Measurements from ENCODE around the gene SETD1B.

DNA sequence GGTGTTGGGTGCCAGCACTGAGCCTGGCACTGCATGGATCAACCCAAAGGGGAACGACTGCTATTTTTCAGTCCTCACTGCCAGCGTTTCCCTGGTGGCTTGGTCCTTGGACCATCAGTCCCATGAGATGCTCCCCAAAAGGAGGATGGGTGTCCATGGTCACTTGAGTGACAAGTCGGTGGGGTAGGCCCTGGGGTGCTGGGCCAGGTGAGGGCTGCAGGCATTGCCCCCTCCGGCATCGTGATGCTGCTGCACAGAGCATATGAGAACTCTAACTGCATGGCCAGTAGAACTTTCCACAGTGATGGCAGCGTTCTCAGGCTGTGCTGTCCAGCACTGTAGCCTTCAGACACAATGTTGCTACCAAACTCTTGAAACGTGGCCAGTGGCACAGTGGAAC is 16.2 kb downstream of the SETD1B start:
- TF ChIP-seq, protein P1, sequence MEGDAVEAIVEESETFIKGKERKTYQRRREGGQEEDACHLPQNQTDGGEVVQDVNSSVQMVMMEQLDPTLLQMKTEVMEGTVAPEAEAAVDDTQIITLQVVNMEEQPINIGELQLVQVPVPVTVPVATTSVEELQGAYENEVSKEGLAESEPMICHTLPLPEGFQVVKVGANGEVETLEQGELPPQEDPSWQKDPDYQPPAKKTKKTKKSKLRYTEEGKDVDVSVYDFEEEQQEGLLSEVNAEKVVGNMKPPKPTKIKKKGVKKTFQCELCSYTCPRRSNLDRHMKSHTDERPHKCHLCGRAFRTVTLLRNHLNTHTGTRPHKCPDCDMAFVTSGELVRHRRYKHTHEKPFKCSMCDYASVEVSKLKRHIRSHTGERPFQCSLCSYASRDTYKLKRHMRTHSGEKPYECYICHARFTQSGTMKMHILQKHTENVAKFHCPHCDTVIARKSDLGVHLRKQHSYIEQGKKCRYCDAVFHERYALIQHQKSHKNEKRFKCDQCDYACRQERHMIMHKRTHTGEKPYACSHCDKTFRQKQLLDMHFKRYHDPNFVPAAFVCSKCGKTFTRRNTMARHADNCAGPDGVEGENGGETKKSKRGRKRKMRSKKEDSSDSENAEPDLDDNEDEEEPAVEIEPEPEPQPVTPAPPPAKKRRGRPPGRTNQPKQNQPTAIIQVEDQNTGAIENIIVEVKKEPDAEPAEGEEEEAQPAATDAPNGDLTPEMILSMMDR (IDR thresholded peaks at IDR 0.05; ENCODE audit: low read length): no peak
- TF ChIP-seq EZH2 (IDR thresholded peaks at IDR 0.05; ENCODE audit: borderline replicate concordance, low read length): no peak

All from OCI-LY1 (cell line).